Testis (tissue), 2 donors: ENCODE measurements around the gene WDHD1.

Experiments used
- CTCF ChIP-seq, 3 experiments: fragments of 450-650 bp in 2 of 3; fragments of 200-600 bp in 1 of 3; sonication (generic) in 1 of 3; IDR thresholded peaks; one replicate each; pipeline ENCODE4 v1.5.1; 2016 to 2019; ENCODE audit warnings: antibody characterized with exemption in 3 of 3, mild to moderate bottlenecking in 2 of 3, moderate library complexity in 1 of 3
- POLR2A ChIP-seq: fragments of 450-650 bp; IDR thresholded peaks from one replicate; pipeline ENCODE4 v1.6.1; 2017; ENCODE audit warnings: antibody characterized with exemption, mild to moderate bottlenecking, moderate library complexity

DNA sequence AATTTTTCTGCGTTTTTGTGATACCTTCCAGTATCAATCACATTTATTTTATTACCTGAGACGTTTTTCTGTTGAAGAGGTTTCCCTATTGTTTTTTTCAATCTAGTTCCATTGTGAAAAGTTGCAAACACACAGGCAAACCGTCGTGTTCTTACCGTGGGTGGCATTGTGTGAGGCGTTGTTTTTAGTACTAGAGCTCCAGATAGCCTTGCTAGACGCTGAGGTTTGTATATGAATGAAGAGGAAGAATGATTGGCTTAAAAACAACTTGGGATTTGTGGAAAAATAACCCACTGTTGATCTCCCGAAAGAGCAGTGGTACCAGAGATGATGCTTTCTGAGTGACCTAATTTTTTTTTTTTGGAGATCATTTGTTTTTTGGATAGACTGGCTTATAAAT lies 1.2 kb upstream of the WDHD1 start:
- TF ChIP-seq CTCF (IDR thresholded peaks at IDR 0.05), result no peak
- TF ChIP-seq POLR2A, result no peak
